ENCODE measurements around the gene CDKL5.
"Not testable (repeated sequence)": the region's sequence is repeated elsewhere in the genome, so short reads cannot be mapped to it uniquely, and the experiment has no call there.

The CDKL5 gene

DNA sequence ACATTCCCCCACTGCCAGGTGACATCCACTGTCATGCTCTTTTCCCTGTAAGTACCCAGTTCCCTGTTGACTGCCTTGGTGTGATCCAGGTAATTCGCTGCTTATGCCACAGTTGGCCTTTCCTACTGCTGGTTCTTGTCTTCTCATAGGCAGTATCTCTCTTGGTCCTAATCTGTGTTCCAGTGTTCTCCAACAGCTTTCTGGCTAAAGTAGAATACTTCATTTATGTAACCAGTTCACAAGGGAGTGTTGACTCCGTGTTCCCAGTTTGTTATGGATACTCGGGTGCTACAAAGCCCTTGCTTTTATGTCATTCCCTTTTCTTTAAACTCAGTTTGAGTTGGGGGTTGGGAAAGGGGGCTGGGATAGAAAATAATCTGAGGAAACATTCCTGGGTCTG lies 148.1 kb downstream of the CDKL5 start:
- no peak for DNase-seq (ENCODE audit: low read depth in 2 of 2, low spot score in 1 of 2)

DNA sequence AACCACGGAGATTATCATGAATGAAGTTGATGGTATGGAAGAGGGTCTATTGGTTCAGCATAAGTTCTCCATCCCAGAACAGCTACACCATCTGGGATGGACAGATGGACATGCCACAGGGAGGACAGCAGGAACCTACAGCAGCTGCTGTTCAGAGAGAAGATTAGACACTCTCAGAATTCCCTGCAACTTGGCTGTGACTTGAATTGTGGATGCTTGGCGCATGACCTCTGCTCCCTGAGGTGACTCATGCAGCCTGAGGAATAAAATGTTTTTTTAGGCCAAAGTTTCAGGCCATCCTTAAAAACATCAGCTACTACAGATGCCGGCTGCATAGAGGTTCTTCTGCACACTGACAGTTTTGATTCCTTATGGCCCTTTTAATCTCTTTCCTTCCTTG lies 149.2 kb downstream of the CDKL5 start:
- DNase-seq (ENCODE audit: low read depth in 2 of 2, low spot score in 1 of 2): no peak

DNA sequence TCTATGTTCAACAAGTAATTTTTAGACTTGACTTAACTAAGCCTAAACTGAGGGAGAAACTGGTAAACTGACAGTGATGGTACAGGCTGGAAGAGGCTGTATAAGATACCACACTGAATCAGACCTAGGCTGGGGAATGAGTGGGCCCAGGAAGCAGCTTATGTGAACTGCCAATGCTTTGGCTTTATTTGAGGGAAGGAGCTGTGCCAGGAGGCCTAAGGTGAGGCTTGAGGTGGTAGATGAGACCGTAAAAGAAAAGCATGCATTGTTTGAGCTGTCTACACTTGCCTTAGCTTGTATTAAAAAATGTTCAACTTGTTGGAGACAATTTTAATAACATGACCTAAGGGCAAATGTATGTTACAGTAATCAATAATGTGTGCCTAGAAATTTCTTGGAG lies 150.3 kb downstream of the CDKL5 start:
- DNase-seq (ENCODE audit: low read depth in 2 of 2, low spot score in 1 of 2): no peak

DNA sequence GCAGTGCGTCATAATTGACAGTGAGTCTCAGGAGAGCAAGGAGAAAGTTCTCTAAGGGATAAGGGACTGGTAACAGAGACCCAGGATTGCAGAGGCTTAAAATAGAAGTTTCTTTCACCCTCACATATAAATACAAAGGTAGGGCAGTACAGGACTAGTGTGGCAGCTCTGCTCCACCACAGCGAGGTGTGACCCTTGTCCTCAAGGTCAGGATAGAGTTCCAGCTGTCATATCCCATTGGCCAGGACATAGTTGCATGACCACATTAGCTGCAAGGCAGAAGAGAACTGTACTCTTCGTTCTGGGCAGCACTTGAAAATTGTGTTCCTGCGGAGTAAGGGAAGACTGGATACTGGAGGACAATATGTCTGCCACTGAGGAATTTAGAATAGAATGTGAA lies 152.0 kb downstream of the CDKL5 start:
- DNase-seq (ENCODE audit: low read depth in 2 of 2, low spot score in 1 of 2): no peak

DNA sequence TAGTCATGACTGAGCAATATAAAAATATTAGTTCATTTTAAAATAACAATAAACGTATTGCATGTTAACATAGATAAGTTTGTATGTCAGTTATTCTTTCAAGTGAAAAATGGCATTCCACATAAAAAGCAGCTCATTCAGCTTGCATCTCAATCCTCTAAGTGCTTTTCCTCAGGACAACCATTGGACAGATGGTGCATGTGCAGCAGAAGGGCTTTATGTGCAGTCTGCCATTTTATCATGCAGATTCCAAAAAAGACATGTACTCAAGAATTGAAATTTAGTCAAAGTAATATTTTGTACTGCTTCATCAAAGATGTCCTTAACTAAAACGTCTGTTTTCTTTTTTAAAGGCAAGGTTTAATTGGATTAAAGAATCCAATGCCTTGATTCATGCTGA lies 153.1 kb downstream of the CDKL5 start:
- no peak for DNase-seq (ENCODE audit: low read depth in 2 of 2, low spot score in 1 of 2)

DNA sequence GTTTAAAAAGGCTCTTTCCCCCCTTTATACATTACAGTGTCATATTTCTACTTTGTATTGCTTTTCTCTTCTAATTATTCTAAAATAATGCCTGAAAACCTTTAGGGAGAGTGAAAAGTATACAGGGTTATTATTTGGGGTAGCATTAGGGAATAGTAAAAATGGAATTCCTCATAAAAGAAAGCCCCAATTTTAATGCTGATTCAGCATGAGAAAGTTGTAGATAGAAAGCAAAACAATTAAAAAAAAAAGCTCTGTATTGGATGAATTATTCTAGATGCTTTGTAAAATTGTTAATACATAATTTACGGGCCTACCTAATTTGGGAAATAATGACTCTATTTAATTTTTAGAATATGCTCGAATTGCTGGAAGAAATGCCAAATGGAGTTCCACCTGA lies 154.1 kb downstream of the CDKL5 start:
- DNase-seq (ENCODE audit: low read depth in 2 of 2, low spot score in 1 of 2): no peak

DNA sequence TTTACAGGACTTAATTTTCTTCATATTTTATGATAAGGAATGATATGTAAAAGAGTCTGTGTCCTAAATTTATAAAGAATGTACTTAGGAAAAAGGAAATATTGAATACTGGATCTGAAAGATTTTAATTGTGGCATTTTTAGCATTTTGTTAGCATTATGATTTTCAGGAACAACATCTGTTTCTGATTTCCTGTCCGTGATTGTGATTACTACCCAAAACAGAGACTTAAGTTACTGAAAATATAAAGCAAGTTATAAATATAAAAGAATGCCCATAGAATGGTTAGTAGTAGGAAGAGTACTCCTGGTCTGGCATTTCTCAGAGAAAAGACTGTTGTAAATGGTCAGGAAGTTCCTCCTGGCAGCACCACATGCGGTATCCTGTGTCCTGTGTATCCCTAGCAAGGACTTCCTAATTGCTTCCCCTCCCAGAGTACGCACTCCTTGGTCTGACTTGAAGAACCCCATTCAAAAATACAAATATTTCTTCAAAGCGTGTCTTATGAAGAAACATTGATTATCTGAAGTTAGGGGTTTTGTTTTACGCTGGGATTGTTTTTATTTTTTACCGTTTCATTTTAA lies 157.6 kb downstream of the CDKL5 start:
- DNase-seq (ENCODE audit: low read depth in 2 of 2, low spot score in 1 of 2): no peak

DNA sequence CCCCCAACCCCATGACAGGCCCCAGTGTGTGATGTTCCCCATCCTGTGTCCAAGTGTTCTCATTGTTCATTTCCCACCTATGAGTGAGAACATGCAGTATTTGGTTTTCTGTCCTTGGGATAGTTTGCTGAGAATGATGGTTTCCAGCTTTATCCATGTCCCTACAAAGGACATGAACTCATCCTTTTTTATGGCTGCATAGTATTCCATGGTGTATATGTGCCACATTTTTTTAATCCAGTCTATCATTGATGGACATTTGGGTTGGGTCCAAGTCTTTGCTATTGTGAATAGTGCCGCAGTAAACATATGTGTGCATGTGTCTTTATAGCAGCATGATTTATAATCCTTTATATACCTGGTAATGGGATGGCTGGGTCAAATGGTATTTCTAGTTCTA lies 163.9 kb downstream of the CDKL5 start:
- DNase-seq (ENCODE audit: low read depth in 2 of 2, low spot score in 1 of 2): not testable (repeated sequence)

DNA sequence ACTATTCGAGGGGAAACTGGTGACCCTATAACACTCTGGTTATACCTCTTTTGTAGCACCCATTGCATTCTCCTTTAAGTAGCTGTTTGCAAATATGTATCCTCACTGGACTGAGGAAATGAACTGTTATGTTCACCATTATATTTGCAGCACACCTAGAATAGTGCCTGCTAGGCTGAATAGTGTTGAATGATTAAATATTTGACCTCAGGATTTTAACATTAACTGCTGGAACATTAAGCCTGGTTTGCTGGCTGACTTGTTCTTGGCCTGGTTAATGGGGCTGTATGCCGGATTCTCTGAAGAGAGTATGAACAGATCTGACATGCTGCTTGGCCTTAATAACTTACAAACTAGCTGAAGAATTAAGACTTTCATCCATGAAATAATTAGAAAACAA lies 166.4 kb downstream of the CDKL5 start:
- no peak for DNase-seq (ENCODE audit: low read depth in 2 of 2, low spot score in 1 of 2)

DNA sequence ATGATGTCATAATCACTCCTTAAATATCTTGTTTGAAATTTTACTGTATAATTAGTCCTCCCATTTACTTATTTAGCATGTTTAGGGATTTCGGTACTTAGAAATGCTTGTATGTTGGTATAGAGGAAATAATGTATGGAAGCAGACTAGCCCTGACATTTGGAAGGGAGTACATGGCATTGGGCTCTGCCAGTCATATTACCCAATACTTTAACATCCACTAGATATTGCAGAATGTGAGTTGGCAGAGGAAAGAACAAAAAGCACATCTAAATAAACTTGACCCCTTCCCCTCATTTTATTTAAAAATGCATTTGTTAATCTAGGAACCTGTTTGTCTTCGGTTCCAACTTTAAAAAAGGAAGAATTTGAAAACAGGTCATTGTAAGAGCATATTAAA lies 168.7 kb downstream of the CDKL5 start:
- DNase-seq (ENCODE audit: low read depth in 2 of 2, low spot score in 1 of 2): no peak

DNA sequence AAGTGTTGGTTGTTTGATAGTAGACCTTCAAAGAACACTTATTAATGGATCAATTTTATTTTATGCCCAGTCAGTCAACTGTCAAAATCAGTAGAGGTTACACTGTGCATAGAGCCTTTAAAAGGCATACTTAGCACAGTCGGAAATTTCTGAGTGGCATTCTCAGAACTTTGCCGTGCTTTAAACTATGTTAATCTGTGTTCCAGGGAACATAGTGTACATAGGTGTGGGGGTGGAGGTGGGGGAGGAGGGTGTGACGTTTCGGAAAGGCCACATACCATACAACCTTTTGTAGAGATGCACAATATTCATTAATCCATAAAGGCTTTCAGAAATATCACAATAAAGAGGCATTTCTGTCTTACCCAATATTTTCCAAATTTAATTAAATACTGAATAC lies 170.7 kb downstream of the CDKL5 start:
- DNase-seq (ENCODE audit: low read depth in 2 of 2, low spot score in 1 of 2): no peak

DNA sequence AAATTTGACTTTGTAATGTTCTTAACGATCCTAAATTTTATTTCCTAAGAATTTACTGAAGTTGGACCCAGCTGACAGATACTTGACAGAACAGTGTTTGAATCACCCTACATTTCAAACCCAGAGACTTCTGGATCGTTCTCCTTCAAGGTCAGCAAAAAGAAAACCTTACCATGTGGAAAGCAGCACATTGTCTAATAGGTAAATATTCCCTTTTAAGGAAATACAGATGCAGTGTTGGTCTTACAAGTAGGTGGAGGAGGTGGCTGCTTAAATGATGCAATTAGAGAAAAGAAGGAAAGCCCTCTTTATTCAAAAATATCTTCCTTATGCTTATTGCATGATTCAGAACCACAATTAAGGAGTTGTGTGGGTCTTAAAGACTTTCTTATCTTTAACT lies 173.0 kb downstream of the CDKL5 start:
- no peak for DNase-seq (ENCODE audit: low read depth in 2 of 2, low spot score in 1 of 2)

DNA sequence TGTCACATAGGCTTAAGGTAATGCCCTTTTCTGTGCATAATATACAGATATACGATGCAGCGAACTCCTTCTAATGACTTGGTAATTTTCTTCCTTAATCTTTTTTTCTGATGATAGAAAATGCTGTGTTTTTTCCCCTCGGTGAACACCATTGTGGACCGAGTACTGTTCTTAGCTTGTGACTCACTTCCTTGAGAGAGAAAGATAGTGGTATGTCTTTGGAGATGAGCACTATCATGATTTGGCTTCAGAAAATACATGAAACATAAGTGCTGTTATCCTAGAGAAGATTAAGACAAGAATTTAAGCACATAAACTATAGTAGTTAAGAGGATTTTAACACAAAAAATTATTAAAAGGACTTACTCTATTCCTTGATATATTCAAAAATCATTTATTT lies 182.6 kb downstream of the CDKL5 start:
- DNase-seq (ENCODE audit: low read depth in 2 of 2, low spot score in 1 of 2): no peak

DNA sequence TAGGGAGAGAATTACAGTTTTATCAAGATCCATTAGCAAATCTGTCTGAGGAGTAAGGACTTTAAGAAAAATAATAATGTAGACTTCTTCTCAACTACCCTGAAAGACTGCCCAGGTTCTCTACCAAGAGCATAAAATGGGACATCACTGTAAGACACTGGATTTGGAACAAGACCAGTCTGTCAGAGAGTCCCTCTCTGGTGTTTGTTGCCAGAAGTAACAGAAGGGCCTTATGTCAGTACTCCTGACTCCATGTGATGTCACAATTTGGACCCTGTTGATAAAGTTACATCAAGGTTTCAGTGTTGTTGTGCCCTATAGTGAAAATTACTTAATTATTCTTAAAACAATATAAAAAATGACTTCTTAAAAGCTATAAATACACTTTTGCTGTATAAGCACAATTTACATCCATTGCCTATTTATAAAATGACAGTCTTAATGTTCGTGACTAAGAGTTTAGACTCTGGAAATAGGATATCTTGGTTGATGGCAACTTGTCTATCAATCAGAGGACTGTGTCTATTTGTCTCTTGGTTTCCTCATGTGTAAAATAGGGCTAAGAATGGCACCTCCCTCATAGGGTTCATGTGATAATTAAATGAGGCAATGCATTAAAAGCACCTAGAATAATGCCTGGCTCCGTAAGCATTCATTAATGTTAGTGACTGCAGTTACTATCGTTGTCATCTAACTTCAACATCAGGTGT lies 188.7 kb downstream of the CDKL5 start:
- no peak for DNase-seq (ENCODE audit: low read depth in 2 of 2, low spot score in 1 of 2)

DNA sequence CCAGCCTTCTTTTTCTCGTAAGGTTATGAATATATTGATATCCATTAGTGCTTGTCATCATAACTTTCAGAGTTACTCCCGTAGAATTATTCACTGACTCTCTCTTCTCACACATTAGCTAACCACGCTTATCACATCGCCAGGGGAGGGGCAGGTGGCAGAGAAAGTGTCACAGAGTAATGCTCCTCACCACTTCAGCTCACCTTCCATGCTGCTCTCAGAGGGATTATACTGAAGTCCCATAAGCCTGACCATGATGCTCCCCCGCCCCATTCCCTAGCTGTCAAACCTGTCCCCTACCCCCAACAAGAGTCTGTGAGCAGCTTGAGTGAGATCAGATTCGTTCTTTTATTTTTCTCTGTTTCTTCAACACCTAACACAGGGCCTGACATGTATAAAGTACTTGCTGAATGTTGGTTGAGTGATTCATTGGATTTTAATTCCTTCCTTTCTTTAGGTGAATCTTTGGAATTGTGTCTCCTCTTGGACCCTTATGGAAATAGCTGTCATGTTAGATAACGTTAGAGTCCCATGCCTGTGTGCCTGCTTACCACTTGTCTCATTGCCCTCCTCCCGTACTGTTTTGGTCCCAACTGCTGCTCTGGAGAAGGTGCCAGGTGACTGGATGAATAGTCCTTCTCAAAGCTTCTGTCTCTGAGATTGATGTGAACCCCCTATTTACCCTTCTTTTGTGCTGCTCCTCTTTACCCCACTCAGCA lies 191.4 kb downstream of the CDKL5 start:
- no peak for DNase-seq (ENCODE audit: low read depth in 2 of 2, low spot score in 1 of 2)

DNA sequence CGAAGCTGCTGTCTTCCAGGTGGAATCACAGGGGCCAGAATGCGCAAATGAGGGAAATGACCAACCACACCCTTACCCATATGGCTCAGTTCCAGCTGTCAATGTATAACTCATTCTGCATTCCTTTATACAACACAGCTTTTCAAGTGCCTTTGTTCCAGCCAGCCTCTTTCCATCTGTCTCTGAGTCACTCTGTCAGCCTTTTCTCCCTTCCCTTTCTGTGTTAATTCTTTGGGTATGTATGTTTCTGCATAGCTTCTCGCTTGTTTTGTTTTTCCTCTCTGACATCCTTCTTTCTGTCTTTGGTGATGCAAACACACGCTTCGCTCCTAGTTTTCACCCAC lies 192.0 kb downstream of the CDKL5 start:
- no peak for DNase-seq (ENCODE audit: low read depth in 2 of 2, low spot score in 1 of 2)

DNA sequence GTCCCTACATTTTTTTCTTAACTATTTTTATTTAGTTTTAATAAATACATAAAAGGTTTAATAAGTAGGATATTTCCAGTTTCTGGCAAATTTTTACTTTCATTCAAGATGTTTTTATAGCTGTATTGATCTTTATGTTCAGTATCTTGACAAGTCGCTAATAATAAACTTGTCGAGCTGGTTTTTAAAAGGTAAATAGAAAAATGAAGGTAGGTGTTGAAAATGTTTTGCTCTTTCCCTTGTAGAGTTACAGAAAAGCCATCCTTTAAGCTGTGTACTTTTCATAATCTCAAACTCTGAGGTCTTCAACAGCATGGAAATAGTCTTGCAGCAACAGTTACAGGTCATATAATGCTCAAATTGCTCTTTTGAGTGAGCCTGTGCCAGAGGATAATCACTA lies 193.9 kb downstream of the CDKL5 start:
- no peak for DNase-seq (ENCODE audit: low read depth in 2 of 2, low spot score in 1 of 2)

DNA sequence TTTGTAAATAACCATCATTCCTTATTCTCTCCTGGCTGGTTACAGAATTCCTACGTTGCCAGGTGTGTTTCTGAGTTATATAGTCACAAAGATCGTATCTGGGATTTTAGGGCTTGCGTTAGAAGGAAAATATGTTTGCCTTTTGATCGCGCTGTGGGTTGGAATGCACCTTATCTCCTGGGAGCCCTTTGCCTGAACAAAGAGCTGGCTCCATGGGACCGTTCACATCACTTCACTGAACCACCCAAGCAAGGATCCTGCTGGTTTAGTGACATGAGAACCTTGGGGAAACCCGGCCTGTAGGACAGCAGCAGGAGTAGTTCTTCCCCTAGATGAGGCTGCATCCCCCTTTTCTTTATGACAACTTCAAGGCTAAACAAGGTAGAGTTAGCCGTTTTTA lies 194.9 kb downstream of the CDKL5 start:
- no peak for DNase-seq (ENCODE audit: low read depth in 2 of 2, low spot score in 1 of 2)

DNA sequence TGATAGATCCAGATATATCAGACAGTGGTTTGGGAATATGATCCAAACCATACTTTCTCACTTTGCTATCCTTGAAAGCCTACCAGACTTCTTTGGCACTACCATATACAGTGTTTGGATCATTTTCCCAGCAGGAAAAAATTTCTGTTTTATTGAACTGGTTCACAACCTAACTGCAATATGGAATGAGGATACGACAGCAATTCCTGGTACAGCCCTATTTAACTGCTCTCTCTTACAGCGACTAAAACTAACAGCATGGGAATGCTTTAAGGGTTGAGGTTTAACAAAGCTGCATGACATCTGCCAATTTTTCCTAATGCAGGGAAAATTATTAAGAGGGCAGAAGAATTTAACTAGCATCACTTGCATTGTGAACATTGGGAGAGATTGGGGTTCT lies 199.2 kb downstream of the CDKL5 start:
- no peak for DNase-seq (ENCODE audit: low read depth in 2 of 2, low spot score in 1 of 2)

DNA sequence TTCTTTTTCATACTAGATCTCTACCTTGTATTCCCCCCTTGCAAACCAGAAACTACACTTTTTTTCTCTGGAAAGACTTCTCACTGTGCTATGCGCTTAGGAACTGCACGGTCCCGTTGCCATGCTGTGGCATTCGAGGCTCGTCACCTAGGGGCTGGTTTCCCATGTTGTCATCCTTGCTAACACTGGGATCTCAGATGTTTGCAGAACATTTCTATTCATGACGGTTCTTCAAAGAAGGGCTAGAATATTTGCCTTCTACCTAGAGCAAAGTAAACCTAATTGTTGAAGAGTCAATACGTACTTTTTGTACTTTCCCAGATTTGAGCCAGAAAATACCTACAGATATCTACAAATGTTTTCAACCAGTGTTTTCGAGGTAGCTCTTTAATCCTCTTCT lies 205.5 kb downstream of the CDKL5 start:
- no peak for DNase-seq (ENCODE audit: low read depth in 2 of 2, low spot score in 1 of 2)

DNA sequence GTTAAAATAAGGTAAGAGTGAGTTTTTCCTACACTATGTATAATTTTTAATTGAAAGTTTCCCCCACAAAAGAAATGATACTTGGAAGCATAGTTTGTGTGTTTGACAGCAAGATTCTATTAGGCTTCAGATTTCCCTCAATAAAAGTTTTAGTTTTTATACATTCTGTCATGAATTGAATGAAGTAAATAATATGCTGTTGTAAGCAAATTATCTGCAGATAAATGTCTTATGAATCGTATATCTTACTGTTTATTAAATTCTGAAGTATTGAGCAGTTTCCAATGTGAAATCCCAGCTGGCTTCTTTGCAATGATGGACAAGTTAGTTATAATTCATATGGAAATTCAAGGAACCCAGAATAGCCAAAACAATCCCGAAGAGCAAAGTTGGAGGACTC lies 213.0 kb downstream of the CDKL5 start:
- DNase-seq (ENCODE audit: low read depth in 2 of 2, low spot score in 1 of 2): no peak

DNA sequence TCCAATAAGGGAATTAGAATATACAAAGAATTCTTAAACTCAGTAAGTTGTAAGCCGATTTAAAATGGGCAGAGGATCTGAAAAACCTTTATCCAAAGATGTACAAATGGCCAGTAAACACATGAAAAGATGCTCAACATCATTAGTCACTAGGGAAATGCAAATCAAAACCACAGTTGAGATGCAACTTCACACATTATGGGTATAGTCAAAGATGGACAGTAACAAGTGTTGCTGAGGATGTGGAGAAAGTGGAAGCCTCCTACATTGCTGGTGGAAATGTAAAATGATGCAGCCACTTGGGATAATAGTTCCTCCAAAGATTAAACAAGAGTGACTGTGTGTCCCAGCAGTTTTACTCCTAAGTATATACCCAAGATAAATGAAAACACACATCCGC lies 213.9 kb downstream of the CDKL5 start:
- no peak for DNase-seq (ENCODE audit: low read depth in 2 of 2, low spot score in 1 of 2)

DNA sequence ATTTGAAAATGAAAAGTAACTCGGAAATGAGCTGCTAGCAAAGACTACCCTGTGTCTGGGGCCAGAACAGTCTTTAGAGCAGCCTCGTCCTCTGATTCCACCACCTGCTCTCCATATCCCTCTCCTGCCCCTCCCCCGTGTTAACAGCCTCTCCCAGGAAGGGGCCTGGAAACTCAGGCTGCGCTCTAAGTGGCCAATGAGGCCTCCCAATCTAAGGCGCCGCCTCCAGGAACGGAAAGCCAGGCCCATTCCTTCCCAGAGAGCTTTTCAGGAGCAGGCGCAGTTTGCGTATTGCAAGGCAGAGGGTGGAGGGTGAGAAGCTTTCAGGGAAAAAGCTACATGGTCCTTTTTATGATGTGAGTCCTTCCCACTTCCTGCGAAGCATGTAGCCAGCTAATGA lies 215.3 kb downstream of the CDKL5 start:
- no peak for DNase-seq (ENCODE audit: low read depth in 2 of 2, low spot score in 1 of 2)

Measured in stimulated activated CD8-positive, alpha-beta memory T cell treated with anti-CD3 and anti-CD28 coated beads, Interleukin-4, amount 100 ng/mL, for 1 hour (primary cell).